Liver (tissue), 9 donors: ENCODE data around the gene WNK4. TPM values are rescaled to one million over a fixed set of nuclear protein-coding genes. Genes with fewer than 3 reads are reported as not detected.

Source experiments
- DNase-seq: peaks from one replicate; pipeline ENCODE4 v3.0.0-alpha.2; 2017; ENCODE audit warnings: low spot score
- H3K27ac ChIP-seq, 2 donors: one replicate each; pipeline ENCODE4 v1.7.0; 2013; ENCODE audit warnings: inconsistent platforms in 2 of 2, low read length in 2 of 2, control low read depth in 1 of 2, low read depth in 1 of 2, mild to moderate bottlenecking in 1 of 2
- H3K27me3 ChIP-seq, 4 donors: one replicate each; pipeline versions ENCODE4 v1.6.1 to v1.7.0; 2013; ENCODE audit warnings: low read length in 3 of 4, inconsistent platforms in 1 of 4, mild to moderate bottlenecking in 1 of 4, moderate library complexity in 1 of 4; ENCODE audit not compliant: control insufficient read depth in 4 of 4, insufficient read depth in 4 of 4
- H3K36me3 ChIP-seq, 4 donors: one replicate each; pipeline versions ENCODE4 v1.6.1 to v1.7.0; 2013; ENCODE audit warnings: low read length in 3 of 4, mild to moderate bottlenecking in 3 of 4, low read depth in 1 of 4, moderate library complexity in 1 of 4; ENCODE audit not compliant: control insufficient read depth in 4 of 4, insufficient read depth in 3 of 4
- H3K4me1 ChIP-seq, 4 donors: one replicate each; pipeline versions ENCODE4 v1.6.1 to v1.7.0; 2013; ENCODE audit warnings: low read length in 3 of 4, mild to moderate bottlenecking in 3 of 4, moderate library complexity in 1 of 4; ENCODE audit not compliant: control insufficient read depth in 4 of 4, insufficient read depth in 4 of 4
- H3K4me3 ChIP-seq, 3 donors: one replicate each; pipeline versions ENCODE4 v1.6.1 to v1.7.0; 2013; ENCODE audit warnings: low read length in 3 of 3, control low read depth in 1 of 3, low read depth in 1 of 3, mild to moderate bottlenecking in 1 of 3
- H3K9ac ChIP-seq, 2 donors: one replicate each; pipeline ENCODE4 v1.7.0; 2013; ENCODE audit warnings: low read length in 2 of 2, mild to moderate bottlenecking in 2 of 2, moderate library complexity in 2 of 2, control low read depth in 1 of 2, low read depth in 1 of 2
- H3K9me3 ChIP-seq, 4 donors: one replicate each; pipeline versions ENCODE4 v1.6.1 to v1.7.0; 2013; ENCODE audit warnings: low read length in 3 of 4; ENCODE audit not compliant: control insufficient read depth in 4 of 4
- EGR1 ChIP-seq, 2 donors: IDR thresholded peaks; 2 replicates each; pipeline ENCODE4 v1.6.1; 2016 to 2018; ENCODE audit warnings: antibody characterized with exemption in 2 of 2, low read depth in 2 of 2
- FOXA1 ChIP-seq: IDR thresholded peaks from 2 replicates; pipeline ENCODE4 v1.6.1; 2016; ENCODE audit warnings: antibody characterized with exemption
- FOXA2 ChIP-seq: IDR thresholded peaks from 2 replicates; pipeline ENCODE4 v1.6.1; 2016; ENCODE audit warnings: antibody characterized with exemption
- GABPA ChIP-seq, 2 donors: IDR thresholded peaks in 1 of 2; conservative IDR thresholded peaks in 1 of 2; 2 replicates each; pipeline ENCODE4 v1.6.1; 2016; ENCODE audit warnings: antibody characterized with exemption in 2 of 2, mild to moderate bottlenecking in 1 of 2, moderate library complexity in 1 of 2
- HNF4A ChIP-seq, 2 donors: conservative IDR thresholded peaks; 2 replicates each; pipeline ENCODE4 v1.6.1; 2016; ENCODE audit warnings: antibody characterized with exemption in 2 of 2, mild to moderate bottlenecking in 2 of 2
- HNF4G ChIP-seq: IDR thresholded peaks from 2 replicates; pipeline ENCODE4 v1.6.1; 2016; ENCODE audit warnings: antibody characterized with exemption
- JUND ChIP-seq, 2 donors: IDR thresholded peaks; 2 replicates each; pipeline ENCODE4 v1.6.1; 2016; ENCODE audit warnings: antibody characterized with exemption in 2 of 2
- NR2F2 ChIP-seq: IDR thresholded peaks from 2 replicates; pipeline ENCODE4 v1.6.1; 2016; ENCODE audit warnings: antibody characterized with exemption
- RAD21 ChIP-seq, 2 donors: IDR thresholded peaks; 2 replicates each; pipeline ENCODE4 v1.6.1; 2016; ENCODE audit warnings: antibody characterized with exemption in 2 of 2, mild to moderate bottlenecking in 2 of 2
- RXRA ChIP-seq, 2 donors: IDR thresholded peaks; 2 replicates each; pipeline ENCODE4 v1.6.1; 2017 to 2018; ENCODE audit warnings: antibody characterized with exemption in 2 of 2, mild to moderate bottlenecking in 1 of 2
- SP1 ChIP-seq: IDR thresholded peaks from 2 replicates; pipeline ENCODE4 v1.6.1; 2018; ENCODE audit warnings: antibody characterized with exemption, mild to moderate bottlenecking
- TAF1 ChIP-seq: conservative IDR thresholded peaks from 2 replicates; pipeline ENCODE4 v1.6.1; 2016; ENCODE audit warnings: antibody characterized with exemption, mild to moderate bottlenecking
- YY1 ChIP-seq: IDR thresholded peaks from 2 replicates; pipeline ENCODE4 v1.6.1; 2016; ENCODE audit warnings: antibody characterized with exemption, mild to moderate bottlenecking
- WGBS: extraction: QIAGEN DNeasy Blood & Tissue Kit; methylation state at CpG from one replicate; pipeline ENCODE4 v1.1.7; 2013; 5-methylcytosine and 5-hydroxymethylcytosine counted together
- polyA plus RNA-seq, 2 donors: library from polyadenylated mRNA; stranded (reverse) in 1 of 2; unstranded in 1 of 2; fragments of 200-250 nt in 1 of 2; fragments of >200 nt in 1 of 2; fragmentation: Nextera tagmentation in 1 of 2; extraction: Ambion mirVana in 1 of 2; gene quantifications; one replicate each; pipeline versions ENCODE4 v1.2.1 to v1.2.3, GENCODE V29; 2013 to 2015
- total RNA-seq, 2 donors: library from RNA; depleted of rRNA; stranded (reverse); fragments of >200 nt; gene quantifications; one replicate each; pipeline ENCODE4 v1.2.3, GENCODE V29; 2014
- TF ChIP-seq, protein P1 (sequence below): fragments of 150-350 bp; IDR thresholded peaks from 2 replicates; pipeline ENCODE4 v1.5.1; 2017; ENCODE audit warnings: improper control_type of control experiment, low read depth, low read length; ENCODE audit not compliant: missing input control
- TF ChIP-seq, protein P2 (sequence below): IDR thresholded peaks from 2 replicates; pipeline ENCODE4 v1.6.1; 2016; ENCODE audit warnings: antibody characterized with exemption, mild to moderate bottlenecking
- TF ChIP-seq, protein P3 (sequence below): IDR thresholded peaks from 2 replicates; pipeline ENCODE4 v1.6.1; 2016; ENCODE audit warnings: antibody characterized with exemption
- TF ChIP-seq, protein P4 (sequence below): IDR thresholded peaks from 2 replicates; pipeline ENCODE4 v1.6.1; 2016; ENCODE audit warnings: antibody characterized with exemption
- donor health status: healthy.
- donor health status: healthy.
- donor health status: healthy.
- donor health status: healthy.
- donor health status: healthy.

WNK4 gene
- total and polyA plus RNA-seq, 4 donors, result 0.33 to 7.5 (median 0.50) TPM

DNA sequence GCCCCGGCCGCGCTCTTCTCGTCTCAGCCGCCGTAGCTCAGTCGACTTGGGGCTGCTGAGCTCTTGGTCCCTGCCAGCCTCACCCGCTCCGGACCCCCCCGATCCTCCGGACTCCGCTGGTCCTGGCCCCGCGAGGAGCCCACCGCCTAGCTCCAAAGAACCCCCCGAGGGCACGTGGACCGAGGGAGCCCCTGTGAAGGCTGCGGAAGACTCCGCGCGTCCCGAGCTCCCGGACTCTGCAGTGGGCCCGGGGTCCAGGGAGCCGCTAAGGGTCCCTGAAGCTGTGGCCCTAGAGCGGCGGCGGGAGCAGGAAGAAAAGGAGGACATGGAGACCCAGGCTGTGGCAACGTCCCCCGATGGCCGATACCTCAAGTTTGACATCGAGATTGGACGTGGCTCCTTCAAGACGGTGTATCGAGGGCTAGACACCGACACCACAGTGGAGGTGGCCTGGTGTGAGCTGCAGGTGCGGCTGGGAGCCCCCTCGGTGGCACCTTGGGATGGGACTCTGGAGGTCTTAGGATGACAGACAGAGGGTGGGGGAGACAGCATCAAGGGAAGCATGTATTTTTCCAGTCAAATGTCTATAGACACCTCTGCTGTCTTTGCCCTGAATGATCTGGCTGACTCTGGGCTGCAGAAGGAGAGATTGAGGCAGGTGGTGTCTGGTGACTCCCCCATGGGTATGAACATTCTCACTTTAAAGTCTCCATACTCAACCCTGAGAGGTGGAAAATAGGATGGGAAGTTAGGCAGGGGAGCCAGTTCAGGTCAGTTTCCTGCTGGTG lies 635 bp downstream of the WNK4 start:
- Histone ChIP-seq H3K27me3 (peaks cover 0 to 6% (median 0%) of the 10 kb centered on the region in 4 donors), H3K4me3 (peak overlapping the region in 1 of 3 donors; percentile 40), H3K27ac (no peak overlapping the region), H3K36me3 (peaks cover 2 to 31% (median 14%) of the 10 kb centered on the region in 4 donors), H3K9ac (no peak overlapping the region), H3K4me1 (peaks cover 4 to 16% (median 10%) of the 10 kb centered on the region in 4 donors), H3K9me3 (no peaks in the 10 kb centered on the region)
- WGBS, result 5% methylated on average over 39 of the region's 39 CpGs
- TF ChIP-seq YY1 (no peak), FOXA2 (no peak), GABPA (IDR thresholded peaks at IDR 0.05 in 1 of 2, conservative IDR thresholded peaks at IDR 0.05 in 1 of 2) (no peak), TAF1 (no peak), HNF4A (conservative IDR thresholded peaks at IDR 0.05) (no peak), RXRA (IDR thresholded peaks at IDR 0.05) (no peak), EGR1 (IDR thresholded peaks at IDR 0.05; ENCODE audit: low read depth in 2 of 2) (no peak), HNF4G (no peak), NR2F2 (no peak), JUND (IDR thresholded peaks at IDR 0.05) (no peak), RAD21 (IDR thresholded peaks at IDR 0.05) (no peak), SP1 (no peak)
- TF ChIP-seq, protein P1, sequence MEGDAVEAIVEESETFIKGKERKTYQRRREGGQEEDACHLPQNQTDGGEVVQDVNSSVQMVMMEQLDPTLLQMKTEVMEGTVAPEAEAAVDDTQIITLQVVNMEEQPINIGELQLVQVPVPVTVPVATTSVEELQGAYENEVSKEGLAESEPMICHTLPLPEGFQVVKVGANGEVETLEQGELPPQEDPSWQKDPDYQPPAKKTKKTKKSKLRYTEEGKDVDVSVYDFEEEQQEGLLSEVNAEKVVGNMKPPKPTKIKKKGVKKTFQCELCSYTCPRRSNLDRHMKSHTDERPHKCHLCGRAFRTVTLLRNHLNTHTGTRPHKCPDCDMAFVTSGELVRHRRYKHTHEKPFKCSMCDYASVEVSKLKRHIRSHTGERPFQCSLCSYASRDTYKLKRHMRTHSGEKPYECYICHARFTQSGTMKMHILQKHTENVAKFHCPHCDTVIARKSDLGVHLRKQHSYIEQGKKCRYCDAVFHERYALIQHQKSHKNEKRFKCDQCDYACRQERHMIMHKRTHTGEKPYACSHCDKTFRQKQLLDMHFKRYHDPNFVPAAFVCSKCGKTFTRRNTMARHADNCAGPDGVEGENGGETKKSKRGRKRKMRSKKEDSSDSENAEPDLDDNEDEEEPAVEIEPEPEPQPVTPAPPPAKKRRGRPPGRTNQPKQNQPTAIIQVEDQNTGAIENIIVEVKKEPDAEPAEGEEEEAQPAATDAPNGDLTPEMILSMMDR, result no peak
- TF ChIP-seq, protein P2, sequence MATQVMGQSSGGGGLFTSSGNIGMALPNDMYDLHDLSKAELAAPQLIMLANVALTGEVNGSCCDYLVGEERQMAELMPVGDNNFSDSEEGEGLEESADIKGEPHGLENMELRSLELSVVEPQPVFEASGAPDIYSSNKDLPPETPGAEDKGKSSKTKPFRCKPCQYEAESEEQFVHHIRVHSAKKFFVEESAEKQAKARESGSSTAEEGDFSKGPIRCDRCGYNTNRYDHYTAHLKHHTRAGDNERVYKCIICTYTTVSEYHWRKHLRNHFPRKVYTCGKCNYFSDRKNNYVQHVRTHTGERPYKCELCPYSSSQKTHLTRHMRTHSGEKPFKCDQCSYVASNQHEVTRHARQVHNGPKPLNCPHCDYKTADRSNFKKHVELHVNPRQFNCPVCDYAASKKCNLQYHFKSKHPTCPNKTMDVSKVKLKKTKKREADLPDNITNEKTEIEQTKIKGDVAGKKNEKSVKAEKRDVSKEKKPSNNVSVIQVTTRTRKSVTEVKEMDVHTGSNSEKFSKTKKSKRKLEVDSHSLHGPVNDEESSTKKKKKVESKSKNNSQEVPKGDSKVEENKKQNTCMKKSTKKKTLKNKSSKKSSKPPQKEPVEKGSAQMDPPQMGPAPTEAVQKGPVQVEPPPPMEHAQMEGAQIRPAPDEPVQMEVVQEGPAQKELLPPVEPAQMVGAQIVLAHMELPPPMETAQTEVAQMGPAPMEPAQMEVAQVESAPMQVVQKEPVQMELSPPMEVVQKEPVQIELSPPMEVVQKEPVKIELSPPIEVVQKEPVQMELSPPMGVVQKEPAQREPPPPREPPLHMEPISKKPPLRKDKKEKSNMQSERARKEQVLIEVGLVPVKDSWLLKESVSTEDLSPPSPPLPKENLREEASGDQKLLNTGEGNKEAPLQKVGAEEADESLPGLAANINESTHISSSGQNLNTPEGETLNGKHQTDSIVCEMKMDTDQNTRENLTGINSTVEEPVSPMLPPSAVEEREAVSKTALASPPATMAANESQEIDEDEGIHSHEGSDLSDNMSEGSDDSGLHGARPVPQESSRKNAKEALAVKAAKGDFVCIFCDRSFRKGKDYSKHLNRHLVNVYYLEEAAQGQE, result no peak
- DNase-seq, result no peak

DNA sequence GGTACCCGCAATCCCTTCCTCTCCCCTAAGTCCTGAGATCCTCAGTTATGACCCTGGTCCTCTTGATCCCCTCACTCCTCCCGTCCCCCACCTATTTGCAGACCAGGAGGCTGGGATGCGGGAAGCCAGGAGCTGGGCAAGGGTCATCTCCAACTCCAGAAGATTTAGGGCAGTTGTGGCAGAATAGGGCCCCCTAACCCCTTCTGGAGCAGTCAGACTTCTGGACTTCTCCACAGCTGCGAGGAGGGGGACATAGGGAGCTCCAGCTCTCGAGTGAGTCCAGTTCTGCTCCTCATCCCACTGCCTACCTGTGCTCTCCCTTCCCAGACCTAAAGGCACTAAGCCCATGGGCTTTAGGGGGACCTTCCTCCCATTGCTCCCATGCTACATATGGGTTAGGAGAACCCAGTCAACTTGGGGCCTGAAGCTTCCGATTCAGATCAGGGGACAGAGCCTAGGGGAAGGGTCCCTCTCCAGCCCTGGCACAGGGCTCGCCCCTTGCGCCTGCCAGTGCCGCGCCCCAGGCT lies 1.3 kb downstream of the WNK4 start:
- H3K9ac ChIP-seq, result no peak overlapping the region
- H3K4me3 ChIP-seq, result no peak overlapping the region
- WGBS, result 23% methylated on average over 10 of the region's 10 CpGs
- no peaks in the 10 kb centered on the region for H3K9me3 ChIP-seq
- peaks cover 2 to 28% (median 12%) of the 10 kb centered on the region in 4 donors for H3K36me3 ChIP-seq
- DNase-seq, result no peak
- peaks cover 4 to 16% (median 10%) of the 10 kb centered on the region in 4 donors for H3K4me1 ChIP-seq
- H3K27ac ChIP-seq, result no peak overlapping the region
- peaks cover 0 to 6% (median 0%) of the 10 kb centered on the region in 4 donors for H3K27me3 ChIP-seq
- TF ChIP-seq NR2F2, result no peak
- TF ChIP-seq, protein P2, result no peak
- no peak for TF ChIP-seq GABPA (IDR thresholded peaks at IDR 0.05 in 1 of 2, conservative IDR thresholded peaks at IDR 0.05 in 1 of 2)
- TF ChIP-seq, protein P3, sequence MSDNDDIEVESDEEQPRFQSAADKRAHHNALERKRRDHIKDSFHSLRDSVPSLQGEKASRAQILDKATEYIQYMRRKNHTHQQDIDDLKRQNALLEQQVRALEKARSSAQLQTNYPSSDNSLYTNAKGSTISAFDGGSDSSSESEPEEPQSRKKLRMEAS, result no peak
- TF ChIP-seq TAF1, result no peak
- no peak for TF ChIP-seq HNF4G
- TF ChIP-seq SP1, result no peak
- no peak for TF ChIP-seq EGR1 (IDR thresholded peaks at IDR 0.05; ENCODE audit: low read depth in 2 of 2)
- TF ChIP-seq FOXA1, result no peak
- TF ChIP-seq FOXA2, result no peak
- TF ChIP-seq HNF4A (conservative IDR thresholded peaks at IDR 0.05), result no peak
- TF ChIP-seq, protein P4, sequence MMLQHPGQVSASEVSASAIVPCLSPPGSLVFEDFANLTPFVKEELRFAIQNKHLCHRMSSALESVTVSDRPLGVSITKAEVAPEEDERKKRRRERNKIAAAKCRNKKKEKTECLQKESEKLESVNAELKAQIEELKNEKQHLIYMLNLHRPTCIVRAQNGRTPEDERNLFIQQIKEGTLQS, result no peak
- TF ChIP-seq, protein P1, result no peak
- TF ChIP-seq JUND (IDR thresholded peaks at IDR 0.05), result no peak
